Measurements from ENCODE around the gene TCN1. TPM values are rescaled to one million over a fixed set of nuclear protein-coding genes. Genes with fewer than 3 reads are reported as not detected.

The TCN1 gene
- total and polyA plus RNA-seq, 9 of the 15 experiments (the other 6 are each of a cell fraction or from before 2014, with no cell fraction given): 0.63 to 25.9 (median 8.0) TPM

GRCh38 chr11:59866397-59866796, at the start of gene TCN1 (continued):
- no peak for TF ChIP-seq MYNN (IDR thresholded peaks at IDR 0.05)
- no peak for TF ChIP-seq MYNN (CRISPR knock-in tag; IDR thresholded peaks at IDR 0.05)
- no peak for TF ChIP-seq MBD2 (IDR thresholded peaks at IDR 0.05; ENCODE audit: borderline replicate concordance, low read depth)
- TF ChIP-seq SIN3A (IDR thresholded peaks at IDR 0.05; ENCODE audit: borderline replicate concordance in 2 of 2, control insufficient read depth in 1 of 2, low read depth in 2 of 2, low read length in 2 of 2): no peak
- no peak for TF ChIP-seq RNF219 (CRISPR knock-in tag; IDR thresholded peaks at IDR 0.05)
- TF ChIP-seq RAD21 (CRISPR knock-in tag; conservative IDR thresholded peaks at IDR 0.05 in 1 of 2, IDR thresholded peaks at IDR 0.05 in 1 of 2): peak in 1 of 2 experiments; percentile 20; a peak in 1 of 4 replicates
- TF ChIP-seq ARNT (IDR thresholded peaks at IDR 0.05): no peak
- no peak for TF ChIP-seq STAT5A (IDR thresholded peaks at IDR 0.05; ENCODE audit: borderline replicate concordance, low read length)
- no peak for TF ChIP-seq ARID3B (CRISPR knock-in tag; IDR thresholded peaks at IDR 0.05; ENCODE audit: borderline replicate concordance)
- no peak for TF ChIP-seq TFAM (CRISPR knock-in tag; conservative IDR thresholded peaks at IDR 0.05)
- TF ChIP-seq ZNF444 (CRISPR knock-in tag; IDR thresholded peaks at IDR 0.05): no peak
- TF ChIP-seq HMG20B (CRISPR knock-in tag; IDR thresholded peaks at IDR 0.05): no peak
- no peak for TF ChIP-seq HDAC2 (IDR thresholded peaks at IDR 0.05)
- TF ChIP-seq ADNP (tag; IDR thresholded peaks at IDR 0.05): no peak
- TF ChIP-seq MYC (IDR thresholded peaks at IDR 0.05; ENCODE audit: low read depth, low read length): 0 out of 2 replicates have a peak, but pooled peaks have one; percentile 21
- no peak for TF ChIP-seq MYC (CRISPR knock-in tag; IDR thresholded peaks at IDR 0.05; ENCODE audit: borderline replicate concordance, low read depth)
- no peak for TF ChIP-seq GTF2A2 (tag; IDR thresholded peaks at IDR 0.05)
- TF ChIP-seq BDP1 (IDR thresholded peaks at IDR 0.05; ENCODE audit: insufficient read depth, insufficient read length): no peak
- TF ChIP-seq NCOA6 (IDR thresholded peaks at IDR 0.05): no peak
- no peak for TF ChIP-seq ZFP1 (CRISPR knock-in tag; IDR thresholded peaks at IDR 0.05)
- peak; percentile 49 to 67; a peak in 3 of 4 replicates for TF ChIP-seq TRIM24 (IDR thresholded peaks at IDR 0.05)
- TF ChIP-seq ZNF224 (CRISPR knock-in tag; IDR thresholded peaks at IDR 0.05): no peak
- TF ChIP-seq IFI16 (CRISPR knock-in tag; IDR thresholded peaks at IDR 0.05): no peak
- no peak for TF ChIP-seq FUS (optimal IDR thresholded peaks at IDR 0.05; ENCODE audit: low read depth, low read length)
- TF ChIP-seq CEBPB (tag; IDR thresholded peaks at IDR 0.05): peak; percentile 99
- TF ChIP-seq CREB3 (tag; conservative IDR thresholded peaks at IDR 0.05; ENCODE audit: low read depth): no peak
- peak; percentile 57; the same call in 1 of the 2 replicates for TF ChIP-seq ATF7 (IDR thresholded peaks at IDR 0.05)
- TF ChIP-seq ESRRA (IDR thresholded peaks at IDR 0.05; ENCODE audit: borderline replicate concordance, low read depth): peak; percentile 48; the same call in 1 of the 2 replicates

Data from K562 (cell line).